Myocyte (in vitro differentiated cells): ENCODE data around the gene HJV. TPM values are rescaled to one million over a fixed set of nuclear protein-coding genes. Genes with fewer than 3 reads are reported as not detected.
A peak's percentile ranks its signal among the peaks of the same experiment; 100 is the strongest.

Experiments used
- DNase-seq: peaks from one replicate; pipeline ENCODE4 v3.0.0-alpha.2; 2012; ENCODE audit warnings: low read depth
- total RNA-seq: library from RNA; depleted of rRNA; stranded (reverse); fragments of >200 nt; gene quantifications from 2 replicates; pipeline ENCODE4 v1.2.3, GENCODE V29; 2014

HJV gene
- total RNA-seq, 1 donor from 2014 or later, result 334 TPM

DNA sequence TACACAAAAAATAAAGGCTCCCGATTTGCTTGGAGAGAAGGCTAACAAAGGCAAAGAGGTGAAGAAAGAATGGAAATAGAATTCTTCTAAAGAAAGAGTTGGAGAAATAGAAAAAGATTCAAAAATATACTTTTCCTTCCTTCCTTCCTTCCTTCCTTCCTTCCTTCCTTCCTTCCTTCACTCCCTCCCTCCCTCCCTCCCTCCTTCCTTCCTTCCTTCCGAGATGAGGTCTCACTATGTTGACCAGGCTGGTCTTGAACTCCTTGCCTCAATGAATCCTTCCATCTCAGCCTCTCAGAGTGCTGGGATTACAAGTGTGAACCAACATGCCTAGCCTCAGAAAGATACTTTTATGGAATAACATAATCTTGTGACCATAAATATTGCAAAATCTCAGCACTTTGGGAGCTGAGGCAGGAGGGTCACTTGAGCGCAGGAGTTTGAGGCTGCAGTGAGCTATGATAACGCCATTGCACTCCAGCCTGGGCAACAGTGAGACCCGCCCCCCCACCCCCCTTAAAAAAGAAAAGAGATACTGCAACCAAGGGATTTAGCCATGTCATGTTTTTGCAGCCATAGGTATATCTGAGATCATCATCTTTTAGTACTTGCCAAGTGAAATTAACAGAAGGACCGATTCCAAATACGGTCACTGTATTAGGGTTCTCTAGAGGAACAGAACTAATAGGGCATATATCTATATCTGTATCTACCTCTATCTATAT, 1.0 kb upstream of the HJV start:
- DNase-seq, result no peak

- DNase-seq, result peak; percentile 49
These were observed 487 bp downstream of the HJV start for GRCh38 chr1:146021050-146021445.

GRCh38 chr1:146020058-146021049, 1.2 kb downstream of the HJV start:
- DNase-seq, result peak; percentile 37

DNA sequence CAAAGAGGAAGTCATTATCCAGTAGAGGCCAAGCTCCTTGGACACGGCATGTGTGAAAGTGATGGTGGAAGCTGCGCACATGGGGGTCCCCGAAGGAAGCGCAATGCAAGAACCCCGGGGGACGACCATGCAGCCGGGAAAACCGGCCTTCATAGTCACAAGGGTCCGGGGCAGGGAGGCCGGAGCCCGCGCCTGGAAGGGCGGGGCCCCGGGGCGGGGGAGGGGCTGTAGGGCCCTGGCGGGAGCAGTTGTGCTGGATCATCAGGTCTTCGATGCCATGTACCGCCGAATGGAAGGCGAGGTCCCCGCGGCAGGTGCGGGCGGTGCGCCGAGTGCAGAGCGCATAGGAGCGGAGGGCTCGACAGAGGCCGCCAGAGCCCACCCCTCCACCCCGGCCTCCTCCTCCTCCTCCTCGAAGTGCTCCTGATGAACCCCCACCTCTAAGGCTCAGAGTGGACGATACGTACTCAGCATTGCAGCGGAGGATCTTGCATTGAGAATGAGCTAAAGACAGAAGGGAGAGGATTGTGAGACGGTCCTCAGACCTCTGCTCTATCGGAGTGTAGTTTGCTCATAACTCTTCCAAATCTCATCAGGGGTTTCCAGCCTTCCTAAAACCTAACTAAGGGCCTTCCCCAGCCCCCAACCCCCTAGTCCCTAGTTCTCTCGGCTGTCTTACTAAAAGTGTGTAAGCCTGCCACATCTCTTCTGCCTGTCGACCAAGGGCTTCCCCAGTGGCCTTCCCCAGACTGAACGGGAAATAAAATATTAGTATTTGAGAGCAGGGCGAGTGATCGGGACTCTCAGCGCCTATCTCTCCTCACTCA, 2.1 kb downstream of the HJV start:
- DNase-seq, result no peak

DNA sequence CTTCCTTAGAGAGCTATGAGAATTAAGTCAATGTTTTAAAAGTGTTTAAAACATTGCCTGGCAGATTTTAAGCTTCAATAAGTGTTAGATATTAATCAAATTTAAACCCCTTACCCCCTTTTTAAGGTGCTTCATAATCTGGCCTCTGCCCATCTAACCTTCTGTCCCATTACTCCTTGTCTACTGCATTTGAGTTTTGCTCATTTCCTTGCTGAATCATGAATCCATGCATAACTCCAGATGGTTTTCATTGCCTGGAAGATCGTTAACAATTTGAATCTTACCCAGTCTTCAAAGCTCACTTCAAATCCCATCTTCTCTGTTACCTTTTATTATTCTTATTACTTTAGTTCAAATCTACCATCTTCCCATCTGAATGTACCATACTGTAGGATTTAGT, 4.6 kb downstream of the HJV start:
- no peak for DNase-seq

GRCh38 chr1:146013559-146013922, 8.0 kb downstream of the HJV start:
- DNase-seq, result no peak

- DNase-seq, result peak; percentile 89
These were observed 8.6 kb downstream of the HJV start for GRCh38 chr1:146012703-146013558.

- no peak for DNase-seq
These were observed 11.3 kb downstream of the HJV start for GRCh38 chr1:146010126-146010738.

DNA sequence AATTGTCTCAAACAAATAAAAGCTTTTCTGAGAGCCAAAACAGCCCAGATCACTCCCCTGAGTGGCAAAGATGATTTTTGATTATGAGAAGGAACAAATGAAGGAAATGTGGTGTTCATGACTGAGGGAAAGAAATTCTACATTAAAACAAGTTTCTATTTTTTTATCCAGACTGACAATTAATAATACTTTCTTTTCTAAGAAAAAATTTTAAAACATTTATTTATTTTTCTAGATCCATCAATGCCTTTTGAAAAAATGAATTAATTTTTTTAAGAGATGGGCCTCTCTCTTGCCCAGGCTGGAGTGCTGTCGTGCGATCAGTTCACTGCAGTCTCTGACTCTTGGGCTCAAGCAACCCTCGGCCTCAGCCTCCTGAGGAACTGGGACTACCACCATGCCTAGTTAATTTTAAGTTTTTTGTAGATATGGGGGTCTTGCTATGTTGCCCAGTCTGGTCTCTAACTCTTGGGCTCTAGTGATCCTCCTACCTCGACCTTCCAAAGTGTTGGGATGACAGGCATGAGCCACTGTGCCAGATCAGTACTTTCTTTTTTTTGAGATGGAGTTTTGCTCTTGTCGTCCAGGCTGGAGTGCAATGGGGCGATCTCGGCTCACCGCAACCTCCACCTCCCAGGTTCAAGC, 13.9 kb downstream of the HJV start:
- DNase-seq, result no peak

DNA sequence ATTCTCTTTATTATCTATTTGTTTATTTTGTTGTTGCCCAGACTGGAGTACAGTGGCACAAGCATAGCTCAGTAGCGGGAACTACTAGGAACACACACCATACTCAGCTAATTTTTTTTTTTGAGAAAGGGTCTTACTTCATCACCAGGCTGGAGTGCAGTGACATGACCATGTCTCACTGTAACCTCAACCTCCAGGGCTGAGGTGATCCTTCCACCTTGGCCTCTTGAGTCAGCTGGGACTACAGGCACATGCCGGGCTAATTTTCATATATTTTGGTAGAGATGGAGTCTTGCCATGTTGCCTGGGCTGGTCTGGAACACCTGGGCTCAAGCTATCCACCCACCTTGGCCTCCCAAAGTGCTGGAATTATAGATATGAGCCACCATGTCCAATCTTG, 19.8 kb downstream of the HJV start:
- DNase-seq, result no peak

DNA sequence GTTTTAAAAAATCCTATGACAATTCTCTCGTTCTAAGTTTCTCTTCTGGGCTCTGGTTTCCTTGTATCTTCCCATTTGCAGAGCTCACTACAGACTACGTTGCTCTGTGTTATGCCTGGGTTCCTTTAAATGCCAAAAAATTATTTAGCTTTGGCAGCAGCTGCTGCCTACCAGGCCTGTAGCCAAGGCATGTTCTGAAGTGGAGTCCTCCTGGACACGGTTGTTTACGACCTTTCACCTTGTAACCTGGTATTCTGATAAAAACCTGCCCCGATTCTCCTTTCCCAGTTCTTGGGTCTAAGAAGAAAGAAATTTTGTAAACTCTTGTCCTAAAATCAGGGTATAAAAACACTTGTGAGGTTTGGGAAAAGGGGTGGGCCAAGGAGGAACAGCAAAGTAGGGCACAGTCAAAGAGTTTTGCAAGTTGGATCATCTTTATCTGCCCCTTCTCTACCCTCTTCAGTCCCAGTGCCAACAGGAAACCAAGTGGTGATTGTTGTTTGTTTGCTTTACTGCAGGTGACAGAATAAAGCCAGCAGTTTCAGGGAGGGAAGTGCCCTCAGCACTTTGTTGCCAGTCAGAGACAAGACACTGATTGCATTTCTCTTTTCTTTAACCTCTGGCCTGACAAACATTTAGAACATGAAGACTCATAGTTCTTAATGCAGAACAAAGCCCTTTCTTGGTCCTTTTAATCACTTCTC, 22.1 kb downstream of the HJV start:
- no peak for DNase-seq

DNA sequence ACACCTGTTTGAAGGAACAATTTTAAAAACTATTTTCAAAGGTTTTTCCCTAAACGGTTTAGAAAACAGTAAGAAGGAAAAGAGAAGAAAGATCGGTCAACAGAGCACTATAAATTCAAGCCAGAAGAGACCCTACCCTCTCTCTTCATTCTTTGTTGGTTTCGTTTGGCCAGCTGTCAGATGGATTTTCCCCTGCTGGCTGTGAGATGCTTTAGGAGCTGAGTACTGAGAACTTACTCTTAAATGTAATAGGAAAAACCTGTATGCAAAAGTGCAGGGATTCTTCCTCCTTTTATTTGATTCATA, 23.9 kb downstream of the HJV start:
- no peak for DNase-seq

DNA sequence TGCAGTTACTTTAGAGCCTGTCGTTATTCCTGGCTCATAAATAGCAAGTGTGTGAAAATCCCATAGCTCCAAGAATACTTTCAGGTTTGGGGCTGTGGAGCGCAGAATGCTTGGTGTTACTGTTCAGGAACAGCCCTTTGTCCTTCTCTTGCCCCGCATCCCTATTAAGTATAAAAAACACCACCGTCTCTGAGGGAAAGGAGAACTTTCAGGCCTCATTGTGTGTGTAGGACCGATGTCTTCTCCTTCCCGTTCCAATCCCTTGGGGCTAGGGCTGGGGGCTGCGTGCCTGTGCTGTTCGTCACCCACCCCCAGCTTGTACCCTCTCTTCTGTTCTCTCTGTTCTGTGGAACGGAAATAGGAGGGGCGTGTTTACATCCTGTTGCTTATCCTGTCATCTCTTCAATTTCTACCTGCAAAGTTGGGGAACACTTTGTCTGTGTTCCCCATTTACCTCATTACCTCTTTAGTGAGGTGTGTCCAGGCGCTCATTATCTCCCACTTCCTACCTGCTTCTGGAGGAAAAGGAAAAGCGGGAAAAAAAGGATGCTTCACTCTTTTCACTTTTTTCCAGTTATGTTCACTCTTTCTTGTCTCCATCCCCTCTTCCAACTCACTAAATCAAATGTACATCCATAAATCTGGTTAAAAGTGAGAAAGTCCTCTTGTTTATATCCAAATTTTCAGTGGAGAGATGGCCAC, 24.4 kb downstream of the HJV start:
- no peak for DNase-seq

DNA sequence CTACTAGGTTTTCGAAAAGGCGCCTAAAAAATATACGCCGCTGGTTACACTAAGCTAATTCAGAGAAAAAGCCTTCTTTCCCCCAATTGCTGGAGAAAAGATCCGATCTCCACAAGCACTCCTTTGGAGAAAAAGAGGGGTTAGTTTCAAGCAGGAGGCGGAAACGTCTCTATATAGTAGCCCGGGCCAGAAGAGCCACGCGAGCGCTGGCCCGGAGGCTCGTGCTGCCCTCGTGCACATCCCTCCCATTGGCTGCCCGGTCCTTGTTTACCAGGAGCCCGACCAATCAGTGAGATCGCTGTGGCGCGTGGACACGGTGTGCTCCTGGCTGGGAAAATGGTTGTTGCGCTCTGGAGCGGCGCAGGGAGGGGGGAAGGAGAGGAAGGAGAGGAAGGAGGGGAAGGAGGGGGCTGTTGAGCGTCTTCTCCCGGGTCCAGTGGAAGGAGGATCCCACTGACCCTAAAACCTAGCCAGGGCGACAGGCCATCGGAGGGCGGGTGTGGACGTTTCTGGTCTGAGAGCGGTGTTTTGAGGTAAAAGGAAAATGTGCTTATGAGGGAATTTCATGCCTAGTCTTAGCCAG, 25.0 kb downstream of the HJV start, which contains the start of gene TXNIP:
Gene TXNIP (minus strand): TSS at position 147 of the 583 bp plus-strand sequence. CDS start 313 bp downstream, outside the sequence.
- peak; percentile 100 for DNase-seq

DNA sequence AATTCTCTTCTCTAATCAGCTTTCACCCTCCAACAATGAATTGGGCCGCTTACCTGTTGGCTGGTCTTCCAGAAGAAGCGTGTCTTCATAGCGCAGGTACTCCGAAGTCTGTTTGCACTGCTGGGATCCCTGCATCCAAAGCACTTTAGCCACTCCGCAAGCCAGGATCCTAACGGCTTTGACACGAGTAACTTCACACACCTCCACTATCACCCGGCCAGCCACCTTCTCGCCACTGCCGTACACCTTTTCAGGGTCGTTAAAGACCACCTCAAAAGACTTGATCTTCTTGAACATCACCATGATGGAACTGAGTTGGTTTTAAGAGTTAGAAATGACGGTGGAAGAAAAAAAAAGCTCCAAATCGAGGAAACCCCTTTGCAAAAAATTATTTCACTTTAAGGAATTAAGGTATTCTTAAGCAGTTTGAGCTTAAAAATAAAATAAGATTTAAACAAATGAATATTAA, 25.5 kb downstream of the HJV start:
- no peak for DNase-seq

DNA sequence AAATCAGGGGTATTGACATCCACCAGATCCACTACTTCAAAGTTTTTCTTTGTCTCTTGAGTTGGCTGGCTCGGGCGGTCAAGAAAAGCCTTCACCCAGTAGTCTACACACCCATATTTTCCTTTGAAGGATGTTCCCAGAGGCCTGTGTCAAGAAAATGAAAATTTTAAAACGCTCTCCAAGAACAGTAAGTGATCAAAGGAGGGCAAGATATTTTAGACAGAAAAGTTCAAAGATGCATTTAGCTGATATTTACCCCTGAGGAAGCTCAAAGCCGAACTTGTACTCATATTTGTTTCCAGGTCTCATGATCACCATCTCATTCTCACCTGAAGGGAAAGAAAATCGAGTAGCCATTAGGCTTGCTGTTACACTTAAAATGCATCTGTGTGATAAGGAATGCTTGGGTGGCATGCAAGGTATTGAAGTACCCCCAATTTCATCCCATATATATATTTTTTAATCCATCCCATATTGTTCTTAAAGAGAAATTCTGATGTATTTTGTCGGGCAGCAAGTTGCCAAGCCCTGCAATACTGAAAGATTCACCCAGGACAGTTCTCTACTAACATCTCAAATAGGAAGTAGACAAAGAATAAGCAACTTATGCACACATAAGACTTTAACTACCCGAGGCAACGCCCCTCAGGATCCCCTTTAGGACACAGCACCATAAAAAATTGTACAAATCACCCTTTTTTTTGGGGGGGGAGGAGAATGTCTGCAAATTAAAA, 26.2 kb downstream of the HJV start:
- DNase-seq, result no peak
